ENCODE measurements around the gene CATSPER1. TPM values are rescaled to one million over a fixed set of nuclear protein-coding genes. Genes with fewer than 3 reads are reported as not detected.

The CATSPER1 gene
- total and polyA plus RNA-seq, 2 of the 13 experiments (the other 11 are each of a cell fraction or from before 2014, with no cell fraction given) = 0.17 TPM; not detected in 1

DNA sequence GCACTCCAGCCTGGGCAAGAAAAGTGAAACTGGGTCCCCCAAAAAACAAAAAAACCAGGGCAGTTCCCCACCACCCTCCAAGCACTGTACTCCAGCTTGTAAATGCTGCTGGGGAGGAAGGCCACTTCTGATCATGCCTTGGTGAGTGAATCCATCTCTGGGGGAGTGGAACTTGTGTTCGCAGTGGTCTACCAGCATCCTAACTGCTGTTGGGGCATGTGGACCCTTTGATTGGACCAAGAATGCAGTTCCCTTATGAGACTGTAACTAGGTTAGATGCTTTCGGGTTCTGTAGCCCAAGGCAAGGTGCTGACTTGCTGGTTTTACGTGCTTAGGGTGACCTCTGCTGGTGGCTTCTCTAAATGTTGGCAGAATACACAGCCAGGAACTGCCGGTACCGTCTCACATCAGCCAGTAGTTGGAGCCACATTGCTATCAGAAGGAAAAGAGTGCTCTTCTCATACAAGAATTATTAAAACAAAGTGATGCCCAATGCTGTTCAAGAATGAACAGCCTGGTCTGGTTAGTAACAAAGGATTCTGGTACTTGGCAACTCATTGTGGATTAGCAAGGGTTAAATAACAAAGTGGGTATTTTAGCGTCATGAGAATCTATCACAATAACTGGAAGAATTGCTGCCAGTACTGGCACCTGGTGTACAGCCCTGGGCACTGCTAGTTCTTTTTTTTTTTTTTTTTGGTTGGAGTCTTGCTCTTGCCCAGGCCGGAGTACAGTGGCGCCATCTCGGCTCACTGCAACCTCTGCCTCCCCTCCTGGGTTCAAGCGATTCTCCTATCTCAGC is 37.3 kb downstream of the CATSPER1 start (continued):
- TF ChIP-seq, protein P1, sequence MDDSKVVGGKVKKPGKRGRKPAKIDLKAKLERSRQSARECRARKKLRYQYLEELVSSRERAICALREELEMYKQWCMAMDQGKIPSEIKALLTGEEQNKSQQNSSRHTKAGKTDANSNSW (CRISPR knock-in tag; IDR thresholded peaks at IDR 0.05; ENCODE audit: borderline replicate concordance) = no peak
- TF ChIP-seq, protein P2, sequence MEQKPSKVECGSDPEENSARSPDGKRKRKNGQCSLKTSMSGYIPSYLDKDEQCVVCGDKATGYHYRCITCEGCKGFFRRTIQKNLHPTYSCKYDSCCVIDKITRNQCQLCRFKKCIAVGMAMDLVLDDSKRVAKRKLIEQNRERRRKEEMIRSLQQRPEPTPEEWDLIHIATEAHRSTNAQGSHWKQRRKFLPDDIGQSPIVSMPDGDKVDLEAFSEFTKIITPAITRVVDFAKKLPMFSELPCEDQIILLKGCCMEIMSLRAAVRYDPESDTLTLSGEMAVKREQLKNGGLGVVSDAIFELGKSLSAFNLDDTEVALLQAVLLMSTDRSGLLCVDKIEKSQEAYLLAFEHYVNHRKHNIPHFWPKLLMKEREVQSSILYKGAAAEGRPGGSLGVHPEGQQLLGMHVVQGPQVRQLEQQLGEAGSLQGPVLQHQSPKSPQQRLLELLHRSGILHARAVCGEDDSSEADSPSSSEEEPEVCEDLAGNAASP (CRISPR knock-in tag; IDR thresholded peaks at IDR 0.05; ENCODE audit: borderline replicate concordance) = peak; percentile 27; the same call in 1 of the 2 replicates
- TF ChIP-seq, protein P3, sequence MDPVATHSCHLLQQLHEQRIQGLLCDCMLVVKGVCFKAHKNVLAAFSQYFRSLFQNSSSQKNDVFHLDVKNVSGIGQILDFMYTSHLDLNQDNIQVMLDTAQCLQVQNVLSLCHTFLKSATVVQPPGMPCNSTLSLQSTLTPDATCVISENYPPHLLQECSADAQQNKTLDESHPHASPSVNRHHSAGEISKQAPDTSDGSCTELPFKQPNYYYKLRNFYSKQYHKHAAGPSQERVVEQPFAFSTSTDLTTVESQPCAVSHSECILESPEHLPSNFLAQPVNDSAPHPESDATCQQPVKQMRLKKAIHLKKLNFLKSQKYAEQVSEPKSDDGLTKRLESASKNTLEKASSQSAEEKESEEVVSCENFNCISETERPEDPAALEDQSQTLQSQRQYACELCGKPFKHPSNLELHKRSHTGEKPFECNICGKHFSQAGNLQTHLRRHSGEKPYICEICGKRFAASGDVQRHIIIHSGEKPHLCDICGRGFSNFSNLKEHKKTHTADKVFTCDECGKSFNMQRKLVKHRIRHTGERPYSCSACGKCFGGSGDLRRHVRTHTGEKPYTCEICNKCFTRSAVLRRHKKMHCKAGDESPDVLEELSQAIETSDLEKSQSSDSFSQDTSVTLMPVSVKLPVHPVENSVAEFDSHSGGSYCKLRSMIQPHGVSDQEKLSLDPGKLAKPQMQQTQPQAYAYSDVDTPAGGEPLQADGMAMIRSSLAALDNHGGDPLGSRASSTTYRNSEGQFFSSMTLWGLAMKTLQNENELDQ (CRISPR knock-in tag; IDR thresholded peaks at IDR 0.05; ENCODE audit: borderline replicate concordance) = no peak
- TF ChIP-seq HOXA3 (CRISPR knock-in tag; IDR thresholded peaks at IDR 0.05) (peak; percentile 29; the same call in 1 of the 2 replicates), ZNF501 (CRISPR knock-in tag; IDR thresholded peaks at IDR 0.05) (0 out of 2 replicates have a peak, but pooled peaks have one; percentile 23), FOXK1 (CRISPR knock-in tag; IDR thresholded peaks at IDR 0.05; ENCODE audit: borderline replicate concordance, low read depth) (no peak; the same call in 1 of the 2 replicates), SMC3 (IDR thresholded peaks at IDR 0.05; ENCODE audit: low read length) (peak; percentile 96), ZNF44 (CRISPR knock-in tag; IDR thresholded peaks at IDR 0.05) (no peak), ZNF777 (CRISPR knock-in tag; IDR thresholded peaks at IDR 0.05) (no peak), CENPT (CRISPR knock-in tag; IDR thresholded peaks at IDR 0.05; ENCODE audit: low read depth) (no peak), CCAR2 (optimal IDR thresholded peaks at IDR 0.05; ENCODE audit: low read depth, low read length) (no peak), ZNF577 (CRISPR knock-in tag; IDR thresholded peaks at IDR 0.05; ENCODE audit: borderline replicate concordance, low read depth) (no peak), NFE2L2 (IDR thresholded peaks at IDR 0.05; ENCODE audit: low read length) (no peak), ZNF563 (CRISPR knock-in tag; IDR thresholded peaks at IDR 0.05) (no peak), ZNF556 (CRISPR knock-in tag; IDR thresholded peaks at IDR 0.05; ENCODE audit: borderline replicate concordance) (no peak), ZNF24 (IDR thresholded peaks at IDR 0.05) (peak; percentile 29; the same call in 1 of the 2 replicates), SIN3A (IDR thresholded peaks at IDR 0.05; ENCODE audit: borderline replicate concordance, low read depth, low read length) (no peak), RXRB (CRISPR knock-in tag; IDR thresholded peaks at IDR 0.05; ENCODE audit: borderline replicate concordance) (peak; percentile 52; the same call in 1 of the 2 replicates), ATF2 (CRISPR knock-in tag; IDR thresholded peaks at IDR 0.05) (0 out of 2 replicates have a peak, but pooled peaks have one; percentile 27), MED8 (CRISPR knock-in tag; IDR thresholded peaks at IDR 0.05; ENCODE audit: insufficient replicate concordance) (no peak), ZSCAN20 (CRISPR knock-in tag; IDR thresholded peaks at IDR 0.05; ENCODE audit: borderline replicate concordance) (no peak)
